ENCODE data around the gene PROM1. TPM values are rescaled to one million over a fixed set of nuclear protein-coding genes. Genes with fewer than 3 reads are reported as not detected.

The PROM1 gene
- total RNA-seq, 1 donor from 2014 or later: 36.9 TPM

DNA sequence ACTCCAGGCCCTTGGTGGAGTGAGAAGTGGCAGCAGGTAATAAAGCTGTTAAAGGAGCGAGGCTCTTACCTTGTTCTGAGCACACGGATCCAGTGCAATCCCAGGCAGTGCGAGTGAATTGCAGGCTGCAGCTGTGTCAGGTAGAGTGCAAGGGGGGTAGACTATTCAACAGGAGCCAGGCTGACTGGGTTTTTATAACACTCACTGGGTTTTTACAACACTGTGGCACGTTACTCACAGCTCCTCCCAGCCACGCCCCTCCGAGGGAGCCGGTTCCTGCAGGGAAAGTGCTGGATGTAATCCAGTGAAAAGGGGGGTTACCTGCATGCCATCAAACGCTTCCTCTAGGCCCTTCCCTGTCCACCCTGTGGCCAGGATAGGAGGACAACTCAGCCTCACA is 145.6 kb downstream of the PROM1 start:
- Mint-ChIP-seq H3K27ac (ENCODE audit: unreplicated experiment) (no peak overlapping the region), H3K4me3 (ENCODE audit: unreplicated experiment) (no peak overlapping the region), H3K4me1 (ENCODE audit: low read depth, unreplicated experiment) (no peaks in the 10 kb centered on the region), H3K36me3 (ENCODE audit: unreplicated experiment) (no peaks in the 10 kb centered on the region), H3K27me3 (ENCODE audit: unreplicated experiment) (no peaks in the 10 kb centered on the region), H3K9me3 (ENCODE audit: unreplicated experiment) (no peaks in the 10 kb centered on the region)
- TF ChIP-seq, protein P1, sequence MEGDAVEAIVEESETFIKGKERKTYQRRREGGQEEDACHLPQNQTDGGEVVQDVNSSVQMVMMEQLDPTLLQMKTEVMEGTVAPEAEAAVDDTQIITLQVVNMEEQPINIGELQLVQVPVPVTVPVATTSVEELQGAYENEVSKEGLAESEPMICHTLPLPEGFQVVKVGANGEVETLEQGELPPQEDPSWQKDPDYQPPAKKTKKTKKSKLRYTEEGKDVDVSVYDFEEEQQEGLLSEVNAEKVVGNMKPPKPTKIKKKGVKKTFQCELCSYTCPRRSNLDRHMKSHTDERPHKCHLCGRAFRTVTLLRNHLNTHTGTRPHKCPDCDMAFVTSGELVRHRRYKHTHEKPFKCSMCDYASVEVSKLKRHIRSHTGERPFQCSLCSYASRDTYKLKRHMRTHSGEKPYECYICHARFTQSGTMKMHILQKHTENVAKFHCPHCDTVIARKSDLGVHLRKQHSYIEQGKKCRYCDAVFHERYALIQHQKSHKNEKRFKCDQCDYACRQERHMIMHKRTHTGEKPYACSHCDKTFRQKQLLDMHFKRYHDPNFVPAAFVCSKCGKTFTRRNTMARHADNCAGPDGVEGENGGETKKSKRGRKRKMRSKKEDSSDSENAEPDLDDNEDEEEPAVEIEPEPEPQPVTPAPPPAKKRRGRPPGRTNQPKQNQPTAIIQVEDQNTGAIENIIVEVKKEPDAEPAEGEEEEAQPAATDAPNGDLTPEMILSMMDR (IDR thresholded peaks at IDR 0.05; ENCODE audit: partially characterized antibody, unreplicated experiment): no peak
- no peak for DNase-seq

DNA sequence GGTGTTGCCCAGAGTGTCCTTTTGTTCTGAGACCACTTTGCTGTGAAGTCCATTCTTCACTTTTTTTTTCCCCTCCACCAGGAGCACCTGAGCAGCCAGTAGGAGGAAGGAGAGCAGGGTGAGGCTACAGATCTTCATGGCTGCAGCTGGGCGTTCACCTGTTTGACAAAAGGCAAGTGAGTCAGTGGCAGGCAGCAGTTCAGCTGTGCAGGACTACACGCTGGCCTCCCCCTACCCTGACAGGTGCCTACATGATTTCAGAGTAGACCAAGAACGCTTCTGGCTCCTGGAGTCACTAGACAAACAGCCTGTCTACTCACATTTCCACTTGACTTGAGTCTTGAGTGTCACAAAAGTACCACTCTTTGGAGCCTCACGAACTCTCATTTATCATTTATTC is 147.3 kb downstream of the PROM1 start:
- no peaks in the 10 kb centered on the region for H3K9me3 Mint-ChIP-seq (ENCODE audit: unreplicated experiment)
- H3K27me3 Mint-ChIP-seq (ENCODE audit: unreplicated experiment): no peaks in the 10 kb centered on the region
- DNase-seq: no peak
- no peaks in the 10 kb centered on the region for H3K4me1 Mint-ChIP-seq (ENCODE audit: low read depth, unreplicated experiment)
- no peak overlapping the region for H3K27ac Mint-ChIP-seq (ENCODE audit: unreplicated experiment)
- TF ChIP-seq, protein P1 (IDR thresholded peaks at IDR 0.05; ENCODE audit: partially characterized antibody, unreplicated experiment): no peak
- H3K36me3 Mint-ChIP-seq (ENCODE audit: unreplicated experiment): no peaks in the 10 kb centered on the region
- H3K4me3 Mint-ChIP-seq (ENCODE audit: unreplicated experiment): no peak overlapping the region

DNA sequence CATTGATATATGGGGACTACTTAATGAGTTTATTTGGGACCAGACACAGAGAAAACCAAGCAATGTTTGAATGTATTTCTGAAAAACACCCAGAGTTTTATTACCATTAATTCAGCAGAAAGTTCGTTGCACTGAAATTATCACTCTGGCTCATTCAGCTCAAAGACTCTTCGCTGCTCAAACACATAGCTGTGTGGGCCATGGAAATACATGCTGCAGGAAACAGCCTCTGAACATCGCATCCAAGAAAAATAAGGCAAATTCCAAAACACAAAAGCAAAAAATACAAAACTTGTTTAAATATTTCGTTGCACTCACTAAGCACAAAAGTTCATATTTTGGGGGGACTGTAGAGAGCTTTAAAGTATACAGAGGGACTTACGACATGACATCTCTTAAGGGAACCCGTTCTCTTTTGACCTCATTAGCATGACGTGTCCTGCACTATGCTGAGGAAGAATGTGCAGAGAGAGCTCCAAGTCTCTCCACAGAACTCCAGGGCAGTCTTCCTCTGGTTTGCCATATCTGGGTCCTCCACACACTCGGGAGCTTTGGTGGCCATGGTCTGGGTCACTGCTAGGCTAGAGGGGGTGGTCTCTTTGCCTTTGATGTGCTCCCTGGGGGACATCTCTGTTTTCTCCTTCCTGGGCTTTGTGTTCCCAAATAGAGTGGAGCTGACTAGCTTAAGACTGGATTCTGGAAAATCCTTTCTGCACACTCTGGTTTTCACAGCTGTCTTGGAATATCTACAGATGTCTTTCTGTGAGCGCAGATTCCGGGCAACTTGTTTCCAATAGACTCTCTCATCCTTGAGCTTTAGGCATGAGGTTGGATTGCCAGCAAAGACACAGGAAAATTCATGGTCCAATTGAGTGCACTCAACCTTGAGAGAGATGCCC is 148.1 kb downstream of the PROM1 start:
- TF ChIP-seq, protein P1 (IDR thresholded peaks at IDR 0.05; ENCODE audit: partially characterized antibody, unreplicated experiment): no peak
- no peak overlapping the region for H3K4me3 Mint-ChIP-seq (ENCODE audit: unreplicated experiment)
- no peaks in the 10 kb centered on the region for H3K27me3 Mint-ChIP-seq (ENCODE audit: unreplicated experiment)
- no peak for DNase-seq
- H3K9me3 Mint-ChIP-seq (ENCODE audit: unreplicated experiment): no peaks in the 10 kb centered on the region
- H3K27ac Mint-ChIP-seq (ENCODE audit: unreplicated experiment): no peak overlapping the region
- H3K36me3 Mint-ChIP-seq (ENCODE audit: unreplicated experiment): no peaks in the 10 kb centered on the region
- no peaks in the 10 kb centered on the region for H3K4me1 Mint-ChIP-seq (ENCODE audit: low read depth, unreplicated experiment)

DNA sequence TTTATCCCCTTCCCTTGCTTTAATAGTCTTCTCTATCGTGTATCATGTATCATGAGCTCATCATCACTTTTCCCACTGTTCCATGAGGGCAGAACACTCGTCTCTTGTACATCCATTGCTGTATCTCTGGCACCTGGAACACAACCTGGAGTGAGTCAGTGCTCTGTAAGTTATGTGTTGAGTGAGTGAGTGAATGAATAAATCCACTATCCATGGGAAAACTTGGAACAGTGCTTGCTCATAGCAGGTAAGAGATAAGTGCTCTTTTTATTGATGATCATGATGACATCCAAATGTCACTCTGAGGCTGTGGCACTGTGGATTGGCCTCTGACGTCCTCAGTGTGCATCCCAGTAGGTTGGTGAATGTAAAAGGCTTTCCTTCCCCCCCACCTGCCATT is 149.6 kb downstream of the PROM1 start:
- H3K27me3 Mint-ChIP-seq (ENCODE audit: unreplicated experiment): no peaks in the 10 kb centered on the region
- no peak overlapping the region for H3K27ac Mint-ChIP-seq (ENCODE audit: unreplicated experiment)
- no peaks in the 10 kb centered on the region for H3K36me3 Mint-ChIP-seq (ENCODE audit: unreplicated experiment)
- H3K4me1 Mint-ChIP-seq (ENCODE audit: low read depth, unreplicated experiment): no peaks in the 10 kb centered on the region
- no peak overlapping the region for H3K4me3 Mint-ChIP-seq (ENCODE audit: unreplicated experiment)
- H3K9me3 Mint-ChIP-seq (ENCODE audit: unreplicated experiment): no peaks in the 10 kb centered on the region
- DNase-seq: no peak
- TF ChIP-seq, protein P1 (IDR thresholded peaks at IDR 0.05; ENCODE audit: partially characterized antibody, unreplicated experiment): no peak

Data from glutamatergic neuron (in vitro differentiated cells).